GM19351 (cell line): ENCODE measurements around the gene MAML2.

ENCODE experiments used
- ATAC-seq: cut with Tn5 transposase; IDR thresholded peaks from one replicate; pipeline ENCODE4 v1.9.1; 2021; ENCODE audit warnings: mild to moderate bottlenecking, moderate library complexity; ENCODE audit not compliant: unreplicated experiment

The MAML2 gene

GRCh38 chr11:96215826-96216225 is 127.2 kb downstream of the MAML2 start:
- ATAC-seq: no peak

DNA sequence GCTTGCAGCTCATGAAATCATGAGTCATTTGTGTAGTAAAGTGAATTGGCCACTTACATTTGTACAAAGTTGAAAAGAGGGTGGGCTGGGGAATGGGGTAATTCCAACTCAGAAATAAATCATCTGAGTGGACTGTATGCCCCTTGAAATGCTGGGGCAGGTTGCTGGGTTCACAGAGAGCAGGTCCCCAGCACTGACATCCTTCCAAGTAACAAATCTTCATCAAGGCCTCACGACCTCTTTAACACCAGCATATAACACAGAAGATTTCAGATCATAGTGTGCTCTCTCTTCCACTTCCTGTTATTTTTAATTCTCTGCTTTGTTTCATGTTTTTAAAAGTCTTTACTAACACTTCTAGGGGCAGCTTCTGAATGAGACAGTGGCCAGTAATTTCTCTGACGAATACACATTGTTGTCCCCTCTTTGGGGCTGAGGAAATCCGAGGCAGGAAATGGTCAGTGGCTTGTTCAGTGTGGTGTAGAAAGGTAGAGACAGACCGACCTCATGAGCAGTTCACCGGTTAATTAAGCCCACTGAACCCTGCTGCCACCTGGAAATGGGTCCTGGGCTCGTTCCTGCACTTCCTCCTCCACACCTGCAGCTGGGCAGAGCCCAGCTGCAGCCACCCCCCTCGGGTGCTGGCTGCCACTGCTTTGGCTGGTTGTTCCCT is 127.7 kb downstream of the MAML2 start:
- peak; percentile 69 for ATAC-seq

DNA sequence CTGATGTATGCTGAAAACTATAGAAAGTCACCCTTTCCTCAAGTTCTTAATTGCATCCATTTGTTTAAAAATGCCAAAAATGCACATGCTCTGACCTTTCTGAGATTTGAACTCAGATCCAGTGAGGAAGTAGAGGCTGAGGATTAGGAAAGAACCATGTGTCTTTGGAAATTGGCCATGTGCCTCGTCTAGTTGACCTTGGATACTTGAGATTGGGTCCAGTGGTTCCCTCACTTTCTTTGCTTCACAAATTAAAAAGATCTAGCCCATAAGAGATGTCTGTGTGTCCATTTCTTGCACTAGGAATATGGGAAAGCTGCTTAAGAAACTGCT is 128.3 kb downstream of the MAML2 start:
- no peak for ATAC-seq

DNA sequence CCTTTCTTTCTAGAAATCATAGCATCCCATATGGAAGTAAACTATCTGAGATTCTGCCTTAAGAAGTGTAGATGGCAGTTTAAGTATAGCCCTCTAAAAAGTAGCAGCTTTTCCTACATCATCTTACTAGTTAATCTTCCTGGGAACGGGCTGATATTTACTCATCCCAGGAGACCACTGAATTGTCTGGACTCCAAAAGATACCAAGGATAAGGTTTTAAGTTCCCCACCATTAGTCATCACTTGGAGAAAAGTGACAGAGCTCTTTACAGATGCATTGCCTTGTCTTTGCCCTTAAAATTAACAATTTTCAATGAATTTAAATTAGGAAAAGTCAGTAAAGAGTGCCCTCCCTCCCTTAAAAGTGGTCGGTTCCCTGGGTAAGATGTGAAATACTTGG is 129.5 kb downstream of the MAML2 start:
- no peak for ATAC-seq

GRCh38 chr11:96211436-96211835 is 131.6 kb downstream of the MAML2 start:
- no peak for ATAC-seq

DNA sequence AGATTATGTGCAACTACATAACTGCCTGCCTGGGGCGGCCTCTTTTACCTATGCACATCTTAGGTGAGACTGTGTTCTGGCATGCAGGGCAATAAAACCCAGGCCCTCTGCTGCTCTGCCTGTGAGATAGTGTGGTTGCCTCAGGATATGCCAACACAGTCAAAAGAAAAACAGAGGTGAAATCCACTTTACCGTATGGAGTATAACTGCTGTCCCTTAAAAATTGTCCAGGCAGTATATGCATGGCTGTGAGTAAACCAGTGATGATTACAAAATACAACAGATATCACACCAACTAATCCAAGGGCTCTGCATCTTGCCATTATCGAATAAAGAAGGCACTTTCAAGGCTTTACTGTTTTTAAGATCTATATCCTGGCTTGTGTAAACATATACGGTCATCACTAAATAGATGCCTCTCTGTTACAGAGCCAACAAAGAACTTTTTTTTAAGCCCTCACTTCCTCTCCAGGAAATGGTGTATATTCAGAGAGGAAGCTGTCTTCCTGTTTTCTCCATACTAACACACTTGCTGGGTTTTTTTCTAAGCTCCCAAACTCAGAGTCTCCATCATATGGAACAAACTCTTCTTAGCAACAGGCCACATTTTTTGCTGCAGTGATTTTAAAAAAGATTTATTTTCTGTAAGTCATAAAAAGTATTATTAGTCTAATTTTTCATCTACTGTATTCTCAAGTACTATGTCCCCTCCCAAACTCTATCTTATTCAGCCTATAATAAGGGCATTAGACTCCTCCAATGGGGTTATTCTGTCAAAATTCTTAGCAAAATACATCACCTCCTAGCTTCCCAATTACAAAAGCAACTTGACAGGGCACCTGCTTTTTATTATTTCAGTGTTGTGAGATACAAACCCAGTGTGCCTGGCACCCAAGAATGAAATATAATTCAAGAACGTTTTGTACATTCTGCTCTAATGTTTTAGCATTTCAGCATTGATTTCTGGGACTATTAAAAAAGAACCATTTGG is 135.2 kb downstream of the MAML2 start:
- ATAC-seq: no peak

GRCh38 chr11:96206955-96207354 is 136.0 kb downstream of the MAML2 start:
- ATAC-seq: no peak

GRCh38 chr11:96205460-96205809 is 137.6 kb downstream of the MAML2 start:
- no peak for ATAC-seq

- no peak for ATAC-seq
Observed at GRCh38 chr11:96204721-96205459, 138.1 kb downstream of the MAML2 start.

GRCh38 chr11:96204366-96204659 is 138.7 kb downstream of the MAML2 start:
- ATAC-seq: no peak

GRCh38 chr11:96203567-96204365 is 139.2 kb downstream of the MAML2 start:
- no peak for ATAC-seq

DNA sequence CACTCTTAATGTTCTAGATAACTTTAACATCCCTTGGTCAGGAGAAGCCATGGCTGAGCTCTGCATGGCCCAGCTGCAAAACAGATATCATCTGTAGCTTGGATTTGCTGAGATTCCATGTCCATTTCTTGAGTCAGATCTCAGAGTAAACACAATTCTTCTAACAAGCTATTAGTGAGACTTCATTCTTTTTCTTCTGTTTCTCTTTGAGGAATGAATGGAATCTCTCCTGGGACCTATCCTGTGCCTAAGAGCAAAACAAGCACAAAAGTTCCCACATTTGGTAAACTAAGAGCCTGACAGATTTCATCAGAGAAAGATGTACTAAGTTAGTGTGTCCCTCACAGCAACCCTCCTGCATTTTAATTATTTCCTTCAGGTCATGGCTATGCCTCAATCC is 142.8 kb downstream of the MAML2 start:
- ATAC-seq: no peak

- no peak for ATAC-seq
Observed at GRCh38 chr11:96199563-96200025, 143.4 kb downstream of the MAML2 start.

GRCh38 chr11:96197801-96198701 is 144.9 kb downstream of the MAML2 start:
- peak; percentile 74 for ATAC-seq

DNA sequence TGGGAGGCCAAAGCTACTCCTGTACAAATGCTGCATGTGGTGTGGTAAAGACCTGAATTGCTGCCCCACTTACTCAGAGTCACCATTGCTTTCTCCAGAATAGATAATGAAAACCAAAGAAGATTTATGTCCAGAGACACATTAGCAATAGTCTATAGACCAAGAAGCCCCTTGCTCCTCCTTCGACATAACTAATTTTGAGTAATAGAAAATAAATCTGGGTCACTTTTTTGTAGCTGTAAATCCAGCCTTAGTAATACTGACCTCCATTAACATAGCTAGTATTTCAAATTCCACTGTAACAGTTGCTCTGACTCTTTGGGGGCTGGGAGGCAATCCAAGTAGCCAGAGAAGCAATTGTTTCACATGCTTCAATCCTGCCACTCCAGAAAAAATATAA is 145.9 kb downstream of the MAML2 start:
- no peak for ATAC-seq

DNA sequence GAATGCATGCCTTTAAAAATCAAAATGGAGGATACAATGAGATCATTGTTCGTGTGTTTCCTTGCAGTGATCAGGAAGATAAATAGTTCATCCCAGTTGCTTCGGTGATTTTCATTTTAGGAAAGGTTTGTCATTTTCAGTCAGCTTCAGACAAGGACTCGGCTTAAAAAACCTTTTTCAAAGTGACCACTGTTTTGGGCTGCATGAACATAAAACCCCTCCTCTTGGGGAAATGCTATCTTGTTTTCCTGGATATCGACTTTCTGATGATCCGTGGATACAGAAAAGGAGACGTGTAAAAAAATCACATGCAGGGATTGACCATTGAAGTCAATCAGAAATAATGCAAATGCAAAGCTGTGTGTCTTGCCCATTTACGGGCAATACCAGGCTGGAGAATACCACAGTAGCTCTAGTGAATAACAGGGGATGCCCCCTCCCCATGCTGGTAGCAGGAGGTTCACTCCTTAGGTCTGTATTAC is 146.8 kb downstream of the MAML2 start:
- ATAC-seq: no peak

DNA sequence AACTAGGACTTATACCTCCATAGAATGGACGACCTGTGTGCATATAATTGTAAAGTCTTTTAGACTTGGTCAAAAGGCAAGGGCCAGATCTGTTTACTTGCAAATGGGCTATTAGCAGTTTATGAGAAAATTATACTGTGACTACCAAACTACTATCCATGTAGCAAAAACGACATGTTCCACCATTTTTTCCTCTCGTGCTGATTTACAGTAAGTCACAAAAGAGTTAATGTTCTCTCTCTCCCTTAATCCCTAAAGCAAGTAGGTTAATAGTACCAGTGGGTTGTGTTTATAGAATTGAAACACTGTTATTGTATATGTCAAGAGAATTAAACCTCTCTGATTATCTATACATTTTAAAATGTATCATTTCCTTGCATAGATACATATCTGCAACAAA is 147.3 kb downstream of the MAML2 start:
- ATAC-seq: no peak

DNA sequence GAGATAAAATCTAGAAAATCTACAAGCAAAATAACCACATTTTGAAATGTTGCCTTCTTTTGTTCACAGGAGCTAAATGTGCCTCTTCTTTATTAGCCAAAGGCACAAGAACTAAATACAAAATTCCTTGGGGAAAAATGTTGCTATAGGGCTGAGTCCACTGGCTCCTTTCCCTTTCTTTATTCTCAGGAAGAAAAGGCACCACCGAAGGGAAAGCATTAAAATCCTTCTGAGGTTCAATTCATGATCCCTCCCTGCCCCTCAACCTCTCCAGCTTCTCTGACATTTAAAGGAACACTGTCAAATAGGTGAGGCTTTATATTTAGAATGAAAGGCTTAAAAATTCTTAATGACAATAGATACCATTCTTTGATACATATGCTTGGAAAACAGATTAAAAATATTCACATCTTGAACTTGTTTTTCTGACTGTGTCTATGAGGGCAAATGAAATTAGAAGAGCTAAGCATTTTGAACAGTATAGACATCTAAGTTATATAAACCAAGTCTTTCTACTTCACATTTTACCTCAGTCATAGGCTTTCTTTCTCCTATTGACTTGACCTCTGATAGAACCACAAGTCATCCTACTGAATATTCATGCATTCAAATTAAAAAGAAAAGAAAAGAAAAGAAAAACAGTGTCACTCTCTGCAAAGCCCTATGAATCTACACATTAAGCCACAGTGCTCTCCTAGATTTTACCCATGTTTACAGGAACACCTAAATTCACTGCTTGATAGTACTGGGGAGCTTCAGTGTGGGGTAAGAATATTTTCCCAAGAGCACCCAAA is 148.2 kb downstream of the MAML2 start:
- no peak for ATAC-seq
